Kidney (tissue), 14 donors: Measurements from ENCODE around the gene ALOX5AP. TPM values are rescaled to one million over a fixed set of nuclear protein-coding genes. Genes with fewer than 3 reads are reported as not detected.

Experiments used
- DNase-seq, 5 donors: peaks; one replicate each; pipeline ENCODE4 v3.0.0-alpha.2; 2013 to 2020
- FAIRE-seq: peaks from 2 replicates; lab custom pipeline; 2012; peaks lifted over from hg19 to GRCh38; lab: Jason Lieb, UNC
- H3K27ac ChIP-seq, 2 donors: one replicate each; pipeline ENCODE4 v1.7.0; 2013; ENCODE audit warnings: low read depth in 2 of 2, low read length in 2 of 2, inconsistent platforms in 1 of 2
- H3K27me3 ChIP-seq: one replicate; pipeline ENCODE4 v1.7.1; 2013; ENCODE audit warnings: low read length, inconsistent platforms; ENCODE audit not compliant: control insufficient read depth, insufficient read depth
- H3K36me3 ChIP-seq, 3 donors: one replicate each; pipeline versions ENCODE4 v1.7.0 to v1.7.1; 2013; ENCODE audit warnings: low read length in 3 of 3, control low read depth in 1 of 3, inconsistent platforms in 1 of 3; ENCODE audit not compliant: insufficient read depth in 3 of 3, control insufficient read depth in 2 of 3
- H3K4me1 ChIP-seq, 3 donors: one replicate each; pipeline versions ENCODE4 v1.7.0 to v1.7.1; 2013; ENCODE audit warnings: low read length in 3 of 3, inconsistent platforms in 1 of 3, low read depth in 1 of 3; ENCODE audit not compliant: control insufficient read depth in 2 of 3, insufficient read depth in 2 of 3
- H3K4me3 ChIP-seq, 3 donors: one replicate each; pipeline versions ENCODE4 v1.7.0 to v1.8.1; 2013; ENCODE audit warnings: low read length in 3 of 3, control low read depth in 1 of 3, inconsistent platforms in 1 of 3
- H3K9ac ChIP-seq, 3 donors: one replicate each; pipeline versions ENCODE4 v1.7.0 to v1.7.1; 2013; ENCODE audit warnings: low read length in 3 of 3, control low read depth in 1 of 3, inconsistent platforms in 1 of 3
- H3K9me3 ChIP-seq, 3 donors: one replicate each; pipeline versions ENCODE4 v1.7.0 to v1.7.1; 2013; ENCODE audit warnings: low read length in 3 of 3, control low read depth in 1 of 3, inconsistent platforms in 1 of 3; ENCODE audit not compliant: control insufficient read depth in 2 of 3, insufficient read depth in 1 of 3
- intact Hi-C: fragments of 100-400 bp; cut with DNase I; formaldehyde crosslinking; loops from one replicate; pipeline ENCODE4 v1.11.1; 2022
- polyA plus RNA-seq: library from polyadenylated mRNA; stranded (reverse); fragments of 350-450 nt; fragmentation: Illumina TruSeq; extraction: RNeasy Lipid Tissue Mini Kit (QIAGEN cat#74804); gene quantifications from one replicate; pipeline ENCODE4 v1.2.3, GENCODE V29; 2014; ENCODE audit warnings: low read depth, low replicate concordance; ENCODE audit not compliant: insufficient read depth
- total RNA-seq: library from RNA; stranded (reverse); fragmentation: NEBNext Ultra II Directional; extraction: Animal tissue kit (Norgen Biotek cat#: 25700); gene quantifications from one replicate; pipeline ENCODE4 v1.2.1, GENCODE V29; 2021
- TF ChIP-seq, protein P1 (sequence below): IDR thresholded peaks from 3 replicates; pipeline ENCODE4 v1.5.1; 2012; ENCODE audit warnings: mild to moderate bottlenecking, moderate library complexity, borderline replicate concordance; ENCODE audit not compliant: insufficient read depth; ENCODE audit errors: extremely low read depth
- donor health status: control.
- donor health status: control.
- donor health status: control.
- donor health status: control.
- donor health status: control.
- donor health status: DM: yes; HTN: yes; CAD: no.
- donor health status: Normal renal cell carcinoma (clear cell type).

The ALOX5AP gene
- total and polyA plus RNA-seq, 2 donors from 2014 or later = 15.4 to 25.0 TPM

DNA sequence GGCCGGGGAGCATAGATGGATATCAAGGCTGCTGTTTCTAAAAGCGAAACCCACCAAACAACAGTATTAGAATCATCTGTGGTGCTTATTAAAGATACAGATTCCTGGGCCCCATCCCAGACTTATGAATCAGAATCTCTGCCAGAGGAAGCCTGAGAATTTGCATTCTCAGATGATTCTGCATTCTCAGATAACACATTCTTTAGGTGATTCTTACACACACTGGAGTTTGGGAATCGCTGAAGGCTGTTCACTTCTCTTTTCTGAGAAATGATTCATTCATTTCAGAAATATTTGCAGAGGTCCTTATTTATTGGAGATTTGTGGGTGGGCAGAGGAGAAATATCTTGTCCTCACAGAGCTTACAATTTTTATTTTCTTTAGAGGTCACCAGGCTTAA, 24.4 kb downstream of the ALOX5AP start:
- H3K27me3 ChIP-seq = no peaks in the 10 kb centered on the region
- no peaks in the 10 kb centered on the region for H3K36me3 ChIP-seq
- no peaks in the 10 kb centered on the region for H3K9me3 ChIP-seq
- H3K9ac ChIP-seq = no peak overlapping the region
- H3K4me3 ChIP-seq = no peak overlapping the region
- FAIRE-seq (no peak), DNase-seq (no peak)
- intact Hi-C loops = no loop called here
- H3K27ac ChIP-seq = no peak overlapping the region
- TF ChIP-seq, protein P1, sequence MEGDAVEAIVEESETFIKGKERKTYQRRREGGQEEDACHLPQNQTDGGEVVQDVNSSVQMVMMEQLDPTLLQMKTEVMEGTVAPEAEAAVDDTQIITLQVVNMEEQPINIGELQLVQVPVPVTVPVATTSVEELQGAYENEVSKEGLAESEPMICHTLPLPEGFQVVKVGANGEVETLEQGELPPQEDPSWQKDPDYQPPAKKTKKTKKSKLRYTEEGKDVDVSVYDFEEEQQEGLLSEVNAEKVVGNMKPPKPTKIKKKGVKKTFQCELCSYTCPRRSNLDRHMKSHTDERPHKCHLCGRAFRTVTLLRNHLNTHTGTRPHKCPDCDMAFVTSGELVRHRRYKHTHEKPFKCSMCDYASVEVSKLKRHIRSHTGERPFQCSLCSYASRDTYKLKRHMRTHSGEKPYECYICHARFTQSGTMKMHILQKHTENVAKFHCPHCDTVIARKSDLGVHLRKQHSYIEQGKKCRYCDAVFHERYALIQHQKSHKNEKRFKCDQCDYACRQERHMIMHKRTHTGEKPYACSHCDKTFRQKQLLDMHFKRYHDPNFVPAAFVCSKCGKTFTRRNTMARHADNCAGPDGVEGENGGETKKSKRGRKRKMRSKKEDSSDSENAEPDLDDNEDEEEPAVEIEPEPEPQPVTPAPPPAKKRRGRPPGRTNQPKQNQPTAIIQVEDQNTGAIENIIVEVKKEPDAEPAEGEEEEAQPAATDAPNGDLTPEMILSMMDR = no peak
- H3K4me1 ChIP-seq = no peaks in the 10 kb centered on the region

DNA sequence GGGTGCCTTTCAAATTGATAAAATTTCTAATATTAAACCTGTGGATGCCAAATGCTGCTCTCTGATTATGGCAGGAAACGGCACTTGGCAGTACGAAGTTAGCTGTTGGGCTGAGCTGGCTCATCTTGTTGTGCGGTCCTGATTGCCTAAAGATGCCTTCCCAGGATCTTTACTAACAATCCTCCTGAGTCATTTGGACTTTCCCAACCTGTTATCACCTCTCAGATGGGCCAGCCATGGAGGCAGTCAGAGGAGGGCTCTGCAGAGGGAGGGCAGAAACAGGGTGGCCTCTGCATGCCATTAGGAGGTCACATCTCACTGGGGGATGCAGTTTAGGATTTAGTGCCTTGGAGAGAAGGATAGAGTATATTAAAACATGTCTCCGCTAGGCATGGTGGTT, 27.3 kb downstream of the ALOX5AP start:
- no peaks in the 10 kb centered on the region for H3K36me3 ChIP-seq
- TF ChIP-seq, protein P1 = no peak
- FAIRE-seq (no peak), DNase-seq (no peak)
- H3K27me3 ChIP-seq = no peaks in the 10 kb centered on the region
- H3K4me1 ChIP-seq = no peaks in the 10 kb centered on the region
- H3K9me3 ChIP-seq = peaks cover 0 to 5% (median 0%) of the 10 kb centered on the region in 3 donors
- H3K9ac ChIP-seq = no peak overlapping the region
- intact Hi-C loops = no loop called here
- H3K27ac ChIP-seq = no peak overlapping the region
- no peak overlapping the region for H3K4me3 ChIP-seq

DNA sequence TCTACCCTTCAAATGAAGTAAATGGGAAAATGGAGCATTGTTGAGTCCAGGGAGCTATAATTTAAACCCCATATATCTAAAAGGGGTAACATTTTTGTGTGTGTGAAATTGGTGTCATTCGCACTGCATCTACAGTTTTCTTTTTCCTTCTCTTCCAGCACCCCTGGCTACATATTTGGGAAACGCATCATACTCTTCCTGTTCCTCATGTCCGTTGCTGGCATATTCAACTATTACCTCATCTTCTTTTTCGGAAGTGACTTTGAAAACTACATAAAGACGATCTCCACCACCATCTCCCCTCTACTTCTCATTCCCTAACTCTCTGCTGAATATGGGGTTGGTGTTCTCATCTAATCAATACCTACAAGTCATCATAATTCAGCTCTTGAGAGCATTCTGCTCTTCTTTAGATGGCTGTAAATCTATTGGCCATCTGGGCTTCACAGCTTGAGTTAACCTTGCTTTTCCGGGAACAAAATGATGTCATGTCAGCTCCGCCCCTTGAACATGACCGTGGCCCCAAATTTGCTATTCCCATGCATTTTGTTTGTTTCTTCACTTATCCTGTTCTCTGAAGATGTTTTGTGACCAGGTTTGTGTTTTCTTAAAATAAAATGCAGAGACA, 28.6 kb downstream of the ALOX5AP start:
- Histone ChIP-seq H3K27me3 (no peaks in the 10 kb centered on the region), H3K4me1 (no peaks in the 10 kb centered on the region), H3K36me3 (no peaks in the 10 kb centered on the region), H3K9ac (no peak overlapping the region), H3K27ac (no peak overlapping the region), H3K9me3 (peaks cover 0 to 5% (median 0%) of the 10 kb centered on the region in 3 donors), H3K4me3 (no peak overlapping the region)
- intact Hi-C loops = no loop called here
- FAIRE-seq (no peak), DNase-seq (no peak)
- TF ChIP-seq, protein P1 = no peak

DNA sequence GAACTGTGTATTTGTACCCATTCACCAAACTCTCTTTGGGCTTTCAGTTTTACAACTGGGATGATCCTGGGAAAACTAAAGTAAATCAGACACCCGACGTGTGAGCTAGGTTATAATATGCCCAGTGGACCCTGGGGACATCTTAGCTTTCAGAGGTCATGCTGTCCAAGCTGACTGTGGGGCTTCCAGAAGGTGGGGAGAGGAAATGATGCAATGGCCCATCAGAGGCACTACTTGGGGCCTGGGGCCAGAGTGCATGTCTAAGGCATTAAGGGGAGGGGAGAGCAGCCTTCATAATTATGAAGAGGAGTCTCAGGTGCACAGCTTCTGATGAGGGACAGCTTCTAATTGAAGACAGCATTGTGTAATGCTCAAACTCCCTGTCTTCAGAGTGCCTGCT, 30.9 kb downstream of the ALOX5AP start:
- no peaks in the 10 kb centered on the region for H3K36me3 ChIP-seq
- intact Hi-C loops = no loop called here
- DNase-seq (no peak), FAIRE-seq (no peak)
- peaks cover 0 to 5% (median 0%) of the 10 kb centered on the region in 3 donors for H3K9me3 ChIP-seq
- H3K9ac ChIP-seq = no peak overlapping the region
- TF ChIP-seq, protein P1 = no peak
- no peak overlapping the region for H3K27ac ChIP-seq
- no peaks in the 10 kb centered on the region for H3K27me3 ChIP-seq
- H3K4me3 ChIP-seq = no peak overlapping the region
- no peaks in the 10 kb centered on the region for H3K4me1 ChIP-seq
